ENCODE results near the gene TMPRSS3. TPM values are rescaled to one million over a fixed set of nuclear protein-coding genes. Genes with fewer than 3 reads are reported as not detected.

TMPRSS3 gene
- total RNA-seq, 1 donor from 2014 or later, result not detected

GRCh38 chr21:42324896-42325295, 71.0 kb downstream of the TMPRSS3 start:
- H3K9me3 Mint-ChIP-seq, result no peaks in the 10 kb centered on the region
- no peak overlapping the region for H3K27ac Mint-ChIP-seq
- no peak for TF ChIP-seq CTCF (IDR thresholded peaks at IDR 0.05)
- ATAC-seq (ENCODE audit: low read depth) (no peak), DNase-seq (no peak)
- intact Hi-C loops (cut with micrococcal nuclease), result no loop called here
- no peaks in the 10 kb centered on the region for H3K36me3 Mint-ChIP-seq (ENCODE audit: low read depth)
- ChIA-PET CTCF (interaction anchor here (1.1 kb wide), 1 partner anchor 15 kb away, joined by 3 read pairs; no protein-coding TSS in a partner anchor), POLR2A (no interaction called here)
- peaks cover 2% of the 10 kb centered on the region for H3K4me1 Mint-ChIP-seq
- no peak overlapping the region for H3K4me3 Mint-ChIP-seq
- peaks cover 19% of the 10 kb centered on the region for H3K27me3 Mint-ChIP-seq

Other genes with a start within 250 kb of the TMPRSS3 start
- gene ABCG1, start 176.9 kb downstream of the TMPRSS3 start, total RNA-seq, result 2.3 and 3.4 TPM in 2 replicates
- gene TFF3, start 80.6 kb downstream of the TMPRSS3 start, total RNA-seq, result not detected in 2 replicates
- gene TFF2, start 45.1 kb downstream of the TMPRSS3 start, total RNA-seq, result not detected in 2 replicates
- gene TFF1, start 29.5 kb downstream of the TMPRSS3 start, total RNA-seq, result not detected in 2 replicates
- gene UBASH3A, start 7.8 kb upstream of the TMPRSS3 start, total RNA-seq, result 0.20 TPM in 1 of 2 replicates, not detected in the other
- 0.38 TPM in 1 of 2 replicates, not detected in the other for gene RSPH1, start 100.2 kb upstream of the TMPRSS3 start, total RNA-seq
- 39.8 and 47.9 TPM in 2 replicates for gene SLC37A1, start 117.8 kb upstream of the TMPRSS3 start, total RNA-seq